GM18511 (cell line): ENCODE data around the gene BCAS3.

ENCODE experiments used
- ATAC-seq: cut with Tn5 transposase; IDR thresholded peaks from one replicate; pipeline ENCODE4 v1.9.1; 2021; ENCODE audit warnings: mild to moderate bottlenecking, moderate library complexity; ENCODE audit not compliant: unreplicated experiment

BCAS3 gene

DNA sequence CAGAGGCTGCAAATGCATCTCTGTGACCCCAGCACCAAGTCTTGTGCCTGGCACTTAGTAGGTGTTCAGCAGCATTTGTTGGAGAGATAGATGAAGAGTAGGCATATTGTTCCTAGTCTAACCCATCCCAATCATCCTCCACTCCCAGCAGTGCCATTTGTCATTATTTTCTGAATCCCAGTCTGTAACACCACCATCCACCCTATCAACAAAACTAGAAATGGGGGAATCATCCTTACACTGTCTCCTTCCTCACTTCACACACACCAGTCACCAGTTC is 626.1 kb downstream of the BCAS3 start:
- no peak for ATAC-seq

DNA sequence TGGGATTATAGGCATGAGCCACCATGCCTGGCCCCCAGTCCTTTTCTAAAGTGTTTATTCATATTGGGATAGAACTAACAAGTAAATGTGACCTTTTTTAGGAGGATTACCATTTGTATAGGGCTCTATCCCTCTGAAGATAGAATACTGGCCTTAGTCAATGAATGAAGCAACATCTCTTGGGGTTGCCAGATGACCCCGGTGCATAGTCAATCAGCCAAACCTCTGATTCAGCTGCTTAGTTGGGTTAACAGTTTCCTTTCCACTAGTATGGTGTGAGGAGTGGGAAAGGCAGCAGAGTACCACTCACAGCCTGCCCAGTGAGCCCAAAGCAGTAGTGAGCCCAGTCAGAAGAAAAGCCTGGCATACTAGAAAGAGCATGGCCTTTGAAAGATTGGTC is 627.4 kb downstream of the BCAS3 start:
- no peak for ATAC-seq

DNA sequence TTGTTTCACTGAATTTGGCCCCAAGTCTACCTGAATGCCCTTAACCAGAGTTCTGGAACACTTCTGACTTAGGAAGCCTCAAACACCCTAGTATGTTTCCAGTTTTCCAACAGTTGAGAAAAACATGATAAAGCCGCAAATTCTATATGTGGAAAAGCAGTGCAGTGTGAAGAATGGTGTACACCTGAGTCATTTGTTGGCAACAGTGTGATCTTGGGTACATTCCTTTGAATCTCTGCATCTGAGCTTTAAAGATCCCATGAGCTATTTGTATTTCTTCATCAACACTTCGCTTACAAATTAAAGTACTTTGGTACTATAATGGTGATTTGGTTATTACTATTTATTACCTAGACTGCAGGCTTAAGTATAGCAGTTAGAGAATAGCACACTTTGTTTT is 628.4 kb downstream of the BCAS3 start:
- ATAC-seq: no peak

DNA sequence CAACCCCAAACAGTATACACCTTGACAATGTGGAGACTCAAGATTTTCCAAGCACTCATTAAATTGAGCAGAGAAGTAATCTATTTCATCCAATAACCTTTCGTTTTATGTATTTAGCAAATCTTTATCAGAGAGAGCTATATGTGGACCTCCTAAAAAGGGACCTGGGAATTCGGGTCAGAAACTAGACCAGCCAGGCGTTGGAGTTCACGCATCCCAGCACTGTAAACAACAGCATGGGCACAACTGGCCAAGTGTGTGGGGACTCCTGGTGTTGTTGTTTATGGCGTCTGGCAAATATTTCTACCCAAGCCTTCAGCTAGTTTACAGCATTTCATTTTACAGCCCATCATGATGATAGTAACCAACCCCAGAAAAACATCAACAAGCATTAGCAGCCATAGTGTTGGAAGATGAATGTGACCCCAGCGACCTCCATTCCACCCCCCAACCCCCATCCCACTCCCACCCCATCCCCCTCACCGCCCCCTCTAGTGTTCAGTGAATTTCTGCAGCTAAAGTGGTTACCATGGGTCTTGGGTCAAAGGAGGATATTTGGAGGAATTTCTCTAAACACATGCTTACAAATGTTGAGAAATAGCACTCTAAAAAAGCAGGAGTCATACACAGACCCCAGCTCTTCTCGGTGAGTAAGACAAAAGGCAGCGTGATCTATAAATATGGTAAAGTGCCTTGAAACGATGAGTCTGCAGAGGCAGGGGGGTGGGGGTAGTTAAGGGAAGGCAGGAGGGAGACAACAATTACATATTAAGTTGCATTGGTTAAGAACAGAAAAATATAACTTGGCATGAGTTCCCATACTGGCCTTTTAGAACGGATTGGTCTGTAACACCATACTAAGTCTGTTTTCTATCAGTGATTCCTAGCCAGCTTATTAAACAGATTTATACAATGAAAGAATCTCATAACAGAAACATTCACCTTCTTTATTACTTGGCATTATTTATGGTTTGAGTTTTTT is 630.5 kb downstream of the BCAS3 start:
- no peak for ATAC-seq

DNA sequence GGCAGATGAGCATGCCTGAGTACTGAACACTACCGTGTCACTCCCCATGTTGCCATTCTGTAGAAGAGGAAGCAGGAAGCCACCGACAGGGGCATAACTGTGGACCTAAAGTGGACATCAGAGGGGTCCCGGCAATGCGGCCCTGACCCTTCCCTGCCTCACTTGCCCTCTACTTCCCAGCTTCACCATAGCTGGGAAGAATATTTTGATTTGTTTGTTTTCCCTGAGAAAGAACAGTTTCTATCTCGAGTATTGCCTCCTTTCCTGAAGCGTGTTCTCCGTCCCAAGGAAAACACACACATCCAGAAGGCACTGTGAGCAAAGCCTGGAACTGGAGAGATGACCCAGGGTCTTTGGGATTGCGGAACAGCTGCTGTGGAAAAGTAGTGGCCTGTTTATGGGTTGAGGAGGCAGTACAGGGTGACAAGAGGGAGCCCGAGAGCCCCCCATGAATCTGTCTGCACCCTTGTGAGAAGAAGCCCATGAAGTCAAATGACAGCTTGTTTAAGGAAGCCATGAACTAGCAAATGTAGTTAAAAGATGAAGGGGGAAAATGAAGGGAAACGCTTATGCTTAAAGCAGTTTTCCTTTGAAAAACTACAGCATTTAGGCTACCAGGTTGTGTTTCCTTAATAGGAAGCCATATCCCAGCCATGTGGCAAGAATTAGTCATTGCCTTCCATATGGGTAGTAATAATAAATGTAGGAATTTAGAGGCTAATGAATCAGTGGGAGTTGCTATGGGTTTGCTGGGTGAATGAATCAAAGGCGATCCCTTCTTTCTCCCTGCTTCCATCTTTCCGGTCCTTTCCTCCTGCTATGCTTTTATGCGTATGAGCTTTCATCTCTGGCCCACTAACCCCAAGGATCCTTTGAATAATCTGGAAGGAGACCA is 632.0 kb downstream of the BCAS3 start:
- no peak for ATAC-seq

DNA sequence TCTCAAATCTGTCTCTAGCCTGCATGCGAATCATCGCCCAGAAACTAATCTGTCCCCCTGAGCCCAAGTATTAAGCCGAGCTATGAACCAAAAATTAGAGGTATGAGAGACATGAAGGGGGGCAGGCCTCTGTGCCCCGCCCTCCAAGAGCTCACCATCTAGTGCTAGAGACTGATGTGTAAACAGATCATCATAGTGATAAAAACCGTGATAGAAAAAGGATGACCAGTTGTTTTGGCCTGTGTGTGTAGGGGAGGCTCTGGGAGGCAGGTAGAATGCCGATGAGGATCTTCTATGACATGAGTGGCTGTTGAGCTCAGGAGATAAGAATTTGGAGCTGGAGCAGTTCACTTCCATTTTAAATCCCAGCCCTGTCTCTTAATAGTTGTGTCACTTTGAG is 632.9 kb downstream of the BCAS3 start:
- ATAC-seq: no peak

DNA sequence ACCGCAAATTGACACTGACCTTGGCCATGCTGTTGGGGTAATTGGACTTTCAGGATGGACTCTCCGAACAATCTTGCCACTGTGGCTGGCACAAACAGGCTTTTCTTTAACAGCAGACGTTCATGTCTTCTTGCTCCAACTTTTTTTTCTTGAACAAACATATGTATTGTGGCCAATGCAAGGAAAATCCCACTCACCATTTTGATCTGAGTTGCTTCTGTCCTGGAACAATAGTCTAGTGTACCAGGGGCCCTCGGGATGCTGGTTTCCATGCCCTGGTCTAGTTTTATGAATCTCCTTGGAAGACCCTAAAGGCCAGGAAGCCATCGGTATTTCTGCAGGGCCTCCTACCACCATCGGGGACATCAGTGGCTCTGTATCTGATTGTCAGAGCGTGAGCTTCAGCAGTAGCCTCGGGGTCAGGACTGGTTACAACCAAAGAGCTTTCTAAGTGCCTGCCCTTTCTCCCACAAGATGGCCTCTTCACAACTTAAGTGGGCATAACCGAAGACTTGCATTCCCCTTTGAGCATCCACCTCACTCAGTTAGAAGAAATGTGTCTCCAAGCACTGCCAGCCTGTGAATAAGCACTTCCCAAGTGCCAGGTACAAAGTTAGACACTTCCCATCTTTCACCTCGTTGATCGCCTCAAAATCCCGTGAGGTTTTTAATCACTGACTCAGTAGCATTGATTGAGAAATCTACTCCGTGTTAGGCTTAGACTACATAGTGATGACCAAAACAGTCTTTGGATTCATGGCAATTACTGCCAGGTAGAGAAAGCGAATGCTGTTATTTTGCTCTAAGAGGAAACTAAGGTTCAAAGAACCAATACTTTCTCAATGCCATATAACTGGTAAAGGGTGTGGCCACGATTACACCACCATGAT is 635.0 kb downstream of the BCAS3 start:
- no peak for ATAC-seq

DNA sequence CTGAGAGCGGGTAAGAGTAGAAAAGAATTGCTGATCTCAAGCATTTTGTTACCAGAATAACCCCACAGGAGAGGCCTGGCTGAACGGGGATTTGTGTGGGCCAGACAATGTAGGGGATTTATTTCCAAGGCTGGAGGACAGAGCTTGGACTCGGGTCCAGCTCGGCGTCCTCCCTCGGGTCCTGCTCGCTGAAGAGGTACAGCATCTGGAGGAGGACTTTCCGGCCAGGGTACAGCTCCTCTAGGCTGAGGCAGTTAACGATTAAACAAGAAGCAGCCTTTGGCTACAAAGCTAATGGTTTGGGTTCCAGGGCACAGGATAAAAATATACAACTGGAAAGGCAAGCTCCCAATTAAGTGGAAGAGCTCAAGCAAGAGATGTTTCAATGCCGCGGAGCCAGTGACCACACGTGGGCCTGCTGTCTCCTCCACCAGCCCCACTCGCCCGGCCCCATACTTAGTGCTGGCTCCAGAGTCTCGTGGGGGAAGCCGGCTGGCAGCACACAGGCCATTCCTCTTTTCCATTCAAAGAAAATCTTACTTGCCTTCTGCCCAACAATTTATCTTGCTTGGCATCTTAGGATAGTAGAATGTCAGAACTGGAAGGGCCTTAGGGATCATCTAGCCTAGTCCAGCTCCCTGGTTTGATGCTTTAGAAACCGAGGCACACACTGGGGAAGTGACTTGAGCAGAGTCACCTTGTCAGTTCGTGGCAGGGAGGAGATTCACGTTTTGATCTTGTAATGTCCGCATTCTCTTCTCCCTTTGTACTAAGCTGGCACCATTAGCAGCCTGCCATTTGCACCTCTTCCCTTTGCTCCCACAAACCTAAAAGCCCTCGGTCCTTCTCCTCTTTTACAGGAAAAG is 636.0 kb downstream of the BCAS3 start:
- ATAC-seq: no peak

DNA sequence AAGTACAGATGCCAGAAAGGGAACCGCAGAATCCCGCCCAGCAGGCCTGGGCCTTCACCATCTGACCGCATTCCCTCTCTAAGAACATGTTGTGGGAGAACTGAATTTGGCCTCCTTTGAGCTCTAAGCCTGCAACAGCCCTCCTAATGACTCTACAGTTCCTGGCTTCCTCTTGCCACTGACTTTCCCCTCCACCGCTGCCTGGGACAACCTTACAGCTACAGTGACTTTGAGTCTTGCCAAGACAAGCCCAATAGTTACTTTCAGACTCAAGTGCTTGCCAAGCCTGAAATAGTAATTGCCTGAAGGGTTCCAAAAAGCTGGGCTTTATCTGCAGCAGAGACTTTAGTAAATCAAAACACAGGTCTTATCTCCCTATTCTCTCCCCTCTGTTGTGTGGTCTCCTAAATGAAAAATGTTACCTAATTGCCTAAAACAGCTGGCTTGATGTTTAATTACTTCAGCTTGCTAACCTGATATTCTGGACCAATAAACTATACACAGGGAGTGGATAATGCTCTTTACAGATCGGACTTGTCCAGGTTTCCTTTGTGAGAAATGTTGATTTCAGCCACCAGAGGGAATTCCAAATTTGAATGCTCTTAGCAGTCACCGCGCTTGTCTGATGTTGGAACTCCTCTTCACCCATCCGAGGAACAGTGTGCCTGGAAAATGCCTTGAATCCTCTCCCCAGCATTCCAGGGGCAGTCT is 636.9 kb downstream of the BCAS3 start:
- no peak for ATAC-seq

DNA sequence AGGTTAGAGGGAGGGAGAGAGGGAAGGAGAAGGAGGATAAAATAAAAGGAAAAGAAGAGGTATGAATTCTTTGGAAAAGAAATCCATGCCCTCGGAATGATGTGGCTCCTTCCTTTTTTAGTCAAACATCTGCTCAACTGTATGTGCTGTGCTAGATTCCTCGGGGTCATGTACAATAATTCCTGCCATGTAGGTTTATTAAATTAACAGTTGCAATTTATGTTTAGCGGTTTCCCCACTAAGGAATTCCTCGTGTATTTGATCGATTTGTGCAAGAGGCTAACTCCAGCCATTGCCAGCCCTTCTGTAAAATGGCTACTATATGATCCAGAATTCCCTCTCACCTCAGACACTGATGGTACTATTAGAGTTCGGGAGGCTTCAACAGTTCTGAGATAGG is 639.0 kb downstream of the BCAS3 start:
- ATAC-seq: no peak

DNA sequence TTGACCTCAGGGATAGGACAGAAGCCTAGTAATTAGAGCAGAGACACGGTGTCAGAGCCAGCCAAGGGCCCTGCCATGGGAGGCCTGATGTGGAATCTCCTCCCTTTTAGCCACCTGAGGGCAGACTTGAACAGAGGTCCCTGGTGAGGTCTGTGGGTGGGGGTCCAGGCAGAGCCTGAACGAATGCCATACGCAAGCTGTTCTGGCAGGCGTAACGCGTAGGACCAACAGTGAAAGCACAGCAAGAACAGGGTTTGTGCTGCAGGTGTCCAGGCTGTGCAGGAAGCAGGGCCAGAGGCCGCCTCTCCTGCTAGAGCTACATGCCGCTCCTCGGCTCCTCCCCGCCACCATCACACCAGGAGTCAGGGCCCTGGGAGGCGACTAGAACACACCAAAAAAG is 640.1 kb downstream of the BCAS3 start:
- no peak for ATAC-seq

DNA sequence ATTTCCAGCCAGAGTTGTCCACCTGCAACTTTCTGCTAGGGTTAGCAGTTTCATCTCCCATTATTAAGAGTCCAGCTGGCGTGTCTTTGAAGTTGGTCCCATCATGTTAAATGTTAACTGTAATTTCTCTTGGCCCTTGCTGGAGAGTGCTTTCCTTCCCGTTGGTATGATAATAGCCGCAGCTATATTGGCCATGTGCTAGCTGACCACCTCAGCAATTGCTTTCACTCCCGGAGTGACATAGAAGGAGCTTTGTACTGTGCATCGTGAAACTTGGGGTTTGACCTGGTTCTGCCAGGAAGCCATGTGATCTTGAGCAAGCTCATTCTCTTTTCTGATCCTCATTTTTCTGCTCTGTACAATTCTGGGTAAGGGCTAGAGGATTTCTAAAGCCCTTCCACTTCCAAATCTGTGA is 641.0 kb downstream of the BCAS3 start:
- ATAC-seq: no peak

DNA sequence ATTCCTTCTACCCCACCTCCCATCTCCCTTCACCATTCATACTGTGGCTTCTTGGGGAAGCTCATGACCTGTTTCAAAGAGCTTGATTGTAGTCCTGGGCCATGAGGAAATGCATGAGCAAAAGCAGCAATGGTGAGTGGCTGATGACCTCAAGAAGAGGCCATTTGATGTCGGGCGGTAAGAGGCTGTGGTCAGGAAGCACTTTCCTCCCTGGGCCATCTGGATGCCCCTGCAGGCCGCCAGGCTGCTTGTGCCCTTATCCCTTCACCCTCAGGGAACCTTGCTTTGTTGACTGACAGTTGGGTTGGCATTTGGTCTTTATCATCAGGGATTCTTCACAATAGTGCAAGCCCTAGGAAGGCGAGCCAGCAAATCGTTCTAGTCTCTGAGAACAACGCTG is 643.7 kb downstream of the BCAS3 start:
- no peak for ATAC-seq

DNA sequence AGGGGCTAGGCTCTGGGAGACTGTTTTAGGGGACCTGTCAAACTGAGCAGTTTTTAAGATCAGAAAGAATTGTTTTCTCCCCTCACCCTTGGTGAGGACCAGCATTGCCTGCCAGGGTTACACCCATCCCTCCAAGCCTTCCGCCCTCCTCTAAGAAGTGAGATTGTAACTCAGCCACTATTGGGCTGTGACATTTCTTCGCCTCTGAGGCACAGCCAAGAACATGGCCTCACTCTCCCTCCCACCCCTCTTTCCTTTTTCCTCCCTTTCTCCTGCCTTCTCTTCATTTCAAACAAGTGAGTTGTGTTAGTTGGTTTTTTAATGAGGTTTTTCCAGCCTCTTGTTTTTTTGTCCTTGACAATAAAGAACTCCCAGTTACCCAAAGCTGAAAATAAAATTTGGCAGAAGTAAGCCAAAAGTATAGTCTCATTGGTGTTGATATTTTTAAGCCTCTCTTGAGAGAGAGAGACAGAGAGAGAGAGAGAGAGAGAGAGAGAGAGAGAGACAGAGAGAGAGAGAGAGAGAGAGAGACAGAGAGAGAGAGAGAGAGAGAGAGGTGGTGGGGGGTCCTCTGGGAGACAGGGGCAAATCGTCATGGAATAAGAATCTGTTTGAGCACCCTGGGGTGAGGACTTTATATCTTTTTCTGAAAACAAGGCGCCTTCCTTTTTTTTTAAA is 644.8 kb downstream of the BCAS3 start:
- no peak for ATAC-seq

DNA sequence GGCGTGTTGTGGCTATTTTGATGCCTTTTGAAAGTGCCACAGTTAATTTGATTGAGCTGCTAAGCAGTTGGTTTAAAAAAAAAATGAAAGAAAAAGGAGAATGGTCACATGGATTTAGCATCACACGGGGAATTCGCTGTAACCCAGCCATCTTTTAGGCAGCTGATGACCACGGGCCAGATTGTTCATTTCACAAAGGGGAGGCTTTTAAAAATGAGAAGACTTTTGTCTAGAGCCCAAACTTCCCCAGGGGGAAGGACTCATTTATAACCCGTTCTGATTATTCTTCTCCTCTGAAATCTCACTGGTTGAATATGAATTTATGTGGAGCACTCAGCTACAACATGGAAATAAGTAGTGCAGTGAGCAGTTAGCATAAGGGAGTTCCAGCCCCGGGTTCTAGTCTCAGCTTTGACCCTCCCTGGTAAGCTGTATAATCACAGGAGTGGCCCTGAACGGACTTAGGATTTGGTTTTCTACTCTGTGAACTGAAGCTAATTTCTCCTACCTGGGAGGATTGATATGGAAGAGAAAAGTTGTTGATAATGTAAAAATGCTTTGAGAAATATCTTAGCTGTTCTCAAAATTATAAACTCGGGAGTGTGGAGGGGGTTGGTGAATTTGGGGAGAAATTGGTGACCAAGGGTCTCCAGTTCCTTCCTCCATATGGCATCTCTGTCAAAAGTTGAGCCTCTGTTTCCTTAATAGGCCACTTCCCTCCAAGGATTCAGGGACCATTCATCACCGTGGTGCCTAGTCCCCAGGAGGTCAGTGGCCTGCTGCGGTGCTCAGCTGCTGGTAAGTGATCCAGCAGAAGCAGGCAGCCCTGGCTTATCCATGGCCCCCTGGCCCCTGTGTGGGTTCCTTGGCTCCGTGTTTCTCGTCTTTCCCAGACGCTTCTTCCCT is 645.6 kb downstream of the BCAS3 start:
- no peak for ATAC-seq

DNA sequence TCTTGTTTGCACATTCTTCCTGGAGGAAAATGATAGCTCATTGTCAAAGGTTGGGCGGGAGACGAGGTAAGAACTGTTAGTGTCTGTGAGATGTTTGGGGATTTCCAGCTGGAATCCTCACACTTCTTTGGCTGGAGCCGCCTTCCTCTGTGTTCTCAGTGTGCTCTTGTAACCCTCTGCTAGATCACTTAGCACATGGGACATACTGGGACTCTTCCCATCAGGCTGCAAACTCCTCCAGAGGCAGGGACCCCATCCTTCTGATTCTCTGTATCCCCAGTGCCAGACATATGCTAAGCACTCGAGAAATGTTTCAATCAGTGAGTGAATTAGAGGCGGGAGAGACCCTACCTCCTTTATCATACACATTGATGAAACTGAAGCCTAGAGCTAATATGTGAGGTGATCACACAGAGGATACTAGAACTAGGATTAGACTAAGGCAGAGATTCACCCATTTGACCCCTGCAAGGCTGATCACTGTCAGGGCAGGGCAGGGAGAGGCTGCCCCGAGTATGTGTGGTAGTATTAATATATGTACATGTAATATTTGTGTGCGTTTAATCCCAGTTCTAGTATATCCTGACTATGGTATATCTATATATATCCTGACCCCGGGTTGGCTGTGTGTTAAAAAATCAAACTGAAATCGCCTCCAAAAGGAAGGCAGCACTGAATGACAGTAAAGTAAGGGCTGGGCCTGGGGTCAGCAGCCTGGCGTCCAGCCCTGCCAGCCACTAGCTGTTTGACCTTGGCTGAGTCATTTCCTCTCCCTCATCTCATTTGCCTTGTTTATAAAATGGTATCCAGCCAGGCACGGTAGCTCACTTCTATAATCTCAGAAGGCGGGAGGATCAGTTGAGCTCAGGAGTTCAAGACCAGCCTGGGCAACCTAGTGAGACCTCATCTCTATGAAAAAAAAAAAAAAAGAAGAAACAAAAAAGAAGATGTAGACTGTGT is 646.5 kb downstream of the BCAS3 start:
- no peak for ATAC-seq

DNA sequence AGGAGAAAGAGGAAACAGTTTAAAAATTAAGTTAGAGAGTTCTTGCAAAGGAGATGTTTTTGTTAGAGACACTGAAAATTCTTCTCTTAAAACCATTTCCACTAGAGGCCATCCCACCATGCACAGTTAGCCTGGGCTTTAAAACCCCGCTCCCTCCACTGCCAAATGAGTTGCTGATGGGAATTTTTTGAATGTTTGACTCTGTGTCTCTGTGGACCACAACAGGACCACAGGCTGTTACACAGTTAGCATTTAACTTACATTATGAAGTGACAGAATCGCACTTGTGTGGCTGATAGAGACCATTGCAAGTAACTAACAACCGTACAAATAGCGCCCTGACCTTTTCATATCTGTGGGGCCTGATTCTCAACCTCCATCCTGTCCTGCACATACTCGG is 647.3 kb downstream of the BCAS3 start:
- no peak for ATAC-seq
